ENCODE results near the gene SKAP2.

GRCh38 chr7:26858241-26858715, 6.1 kb downstream of the SKAP2 start:
- TF ChIP-seq, protein P1, sequence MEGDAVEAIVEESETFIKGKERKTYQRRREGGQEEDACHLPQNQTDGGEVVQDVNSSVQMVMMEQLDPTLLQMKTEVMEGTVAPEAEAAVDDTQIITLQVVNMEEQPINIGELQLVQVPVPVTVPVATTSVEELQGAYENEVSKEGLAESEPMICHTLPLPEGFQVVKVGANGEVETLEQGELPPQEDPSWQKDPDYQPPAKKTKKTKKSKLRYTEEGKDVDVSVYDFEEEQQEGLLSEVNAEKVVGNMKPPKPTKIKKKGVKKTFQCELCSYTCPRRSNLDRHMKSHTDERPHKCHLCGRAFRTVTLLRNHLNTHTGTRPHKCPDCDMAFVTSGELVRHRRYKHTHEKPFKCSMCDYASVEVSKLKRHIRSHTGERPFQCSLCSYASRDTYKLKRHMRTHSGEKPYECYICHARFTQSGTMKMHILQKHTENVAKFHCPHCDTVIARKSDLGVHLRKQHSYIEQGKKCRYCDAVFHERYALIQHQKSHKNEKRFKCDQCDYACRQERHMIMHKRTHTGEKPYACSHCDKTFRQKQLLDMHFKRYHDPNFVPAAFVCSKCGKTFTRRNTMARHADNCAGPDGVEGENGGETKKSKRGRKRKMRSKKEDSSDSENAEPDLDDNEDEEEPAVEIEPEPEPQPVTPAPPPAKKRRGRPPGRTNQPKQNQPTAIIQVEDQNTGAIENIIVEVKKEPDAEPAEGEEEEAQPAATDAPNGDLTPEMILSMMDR (conservative IDR thresholded peaks at IDR 0.05 in 1 of 2, IDR thresholded peaks at IDR 0.05 in 1 of 2; ENCODE audit: low read depth in 1 of 2, low read length in 2 of 2), result no peak
- no peak for TF ChIP-seq EZH2 (IDR thresholded peaks at IDR 0.05; ENCODE audit: low read length, missing control alignments)

Data from fibroblast of lung (primary cell).